WERI-Rb-1 (cell line): ENCODE measurements around the gene UCK2.
A peak's percentile ranks its signal among the peaks of the same experiment; 100 is the strongest.

Experiments used
- DNase-seq: peaks from one replicate; pipeline ENCODE4 v3.0.0-alpha.2; 2020
- H3K27ac ChIP-seq: fragments of 250-450 bp; sonication (Bioruptor Pico); 2 replicates; pipeline ENCODE4 v1.5.1; 2020; ENCODE audit warnings: mild to moderate bottlenecking, moderate library complexity
- H3K27me3 ChIP-seq: fragments of 250-450 bp; sonication (Bioruptor Pico); 2 replicates; pipeline ENCODE4 v1.5.1; 2021; ENCODE audit warnings: mild to moderate bottlenecking, low read depth, moderate library complexity; ENCODE audit not compliant: insufficient read depth, severe bottlenecking
- H3K36me3 ChIP-seq: fragments of 250-450 bp; sonication (Bioruptor Pico); 2 replicates; pipeline ENCODE4 v1.5.1; 2020; ENCODE audit warnings: mild to moderate bottlenecking, moderate library complexity
- H3K4me3 ChIP-seq: 2 replicates; pipeline ENCODE4 v1.5.1; 2011; ENCODE audit warnings: low read depth, mild to moderate bottlenecking, control low read depth, low read length
- H3K9me3 ChIP-seq: fragments of 250-450 bp; sonication (Bioruptor Pico); 2 replicates; pipeline ENCODE4 v1.5.1; 2021; ENCODE audit warnings: mild to moderate bottlenecking, moderate library complexity; ENCODE audit not compliant: severe bottlenecking
- TF ChIP-seq, protein P1 (sequence below): IDR thresholded peaks from 2 replicates; pipeline ENCODE4 v1.5.1; 2011; ENCODE audit warnings: low read depth, mild to moderate bottlenecking, control low read depth, inconsistent platforms, low read length

The UCK2 gene

DNA sequence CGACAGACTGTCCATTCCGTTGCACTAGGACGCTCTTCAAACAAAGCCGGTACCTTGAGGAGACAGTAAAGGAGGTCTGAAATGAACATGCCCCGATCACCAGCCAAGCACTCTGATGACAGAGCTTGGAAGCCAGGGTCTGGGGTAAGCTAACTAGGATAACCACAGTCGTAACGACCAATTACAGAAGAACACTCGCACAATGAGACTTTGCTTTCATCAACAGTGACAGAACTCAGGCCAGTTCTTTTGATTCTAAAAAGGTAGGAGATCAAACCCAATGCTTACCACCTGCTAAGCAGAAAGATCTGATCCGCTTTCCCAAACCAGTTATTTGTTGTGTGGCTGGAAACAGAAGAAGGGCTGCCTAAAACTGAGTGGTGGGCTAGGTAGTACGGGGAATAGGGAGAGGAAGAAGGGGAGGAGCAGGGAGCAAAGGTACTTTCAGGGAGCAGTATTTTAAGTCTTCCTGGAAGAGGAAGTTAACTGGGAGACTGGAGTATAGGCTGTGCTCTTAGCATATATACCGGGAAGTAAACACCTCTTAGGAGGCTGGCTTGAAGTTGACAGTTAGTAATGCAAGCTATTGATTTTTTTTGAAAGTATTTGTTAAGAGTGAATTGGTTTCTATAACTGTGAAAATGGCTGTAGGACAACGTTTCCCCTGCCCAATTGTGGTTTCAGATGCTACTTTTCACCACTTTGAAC lies 38.4 kb downstream of the UCK2 start:
- Histone ChIP-seq H3K36me3 (peaks cover 2% of the 10 kb centered on the region; the same call in 1 of the 2 replicates), H3K27ac (no peak overlapping the region), H3K4me3 (no peak overlapping the region), H3K9me3 (no peaks in the 10 kb centered on the region), H3K27me3 (no peaks in the 10 kb centered on the region)
- DNase-seq, result no peak
- TF ChIP-seq, protein P1, sequence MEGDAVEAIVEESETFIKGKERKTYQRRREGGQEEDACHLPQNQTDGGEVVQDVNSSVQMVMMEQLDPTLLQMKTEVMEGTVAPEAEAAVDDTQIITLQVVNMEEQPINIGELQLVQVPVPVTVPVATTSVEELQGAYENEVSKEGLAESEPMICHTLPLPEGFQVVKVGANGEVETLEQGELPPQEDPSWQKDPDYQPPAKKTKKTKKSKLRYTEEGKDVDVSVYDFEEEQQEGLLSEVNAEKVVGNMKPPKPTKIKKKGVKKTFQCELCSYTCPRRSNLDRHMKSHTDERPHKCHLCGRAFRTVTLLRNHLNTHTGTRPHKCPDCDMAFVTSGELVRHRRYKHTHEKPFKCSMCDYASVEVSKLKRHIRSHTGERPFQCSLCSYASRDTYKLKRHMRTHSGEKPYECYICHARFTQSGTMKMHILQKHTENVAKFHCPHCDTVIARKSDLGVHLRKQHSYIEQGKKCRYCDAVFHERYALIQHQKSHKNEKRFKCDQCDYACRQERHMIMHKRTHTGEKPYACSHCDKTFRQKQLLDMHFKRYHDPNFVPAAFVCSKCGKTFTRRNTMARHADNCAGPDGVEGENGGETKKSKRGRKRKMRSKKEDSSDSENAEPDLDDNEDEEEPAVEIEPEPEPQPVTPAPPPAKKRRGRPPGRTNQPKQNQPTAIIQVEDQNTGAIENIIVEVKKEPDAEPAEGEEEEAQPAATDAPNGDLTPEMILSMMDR, result no peak

DNA sequence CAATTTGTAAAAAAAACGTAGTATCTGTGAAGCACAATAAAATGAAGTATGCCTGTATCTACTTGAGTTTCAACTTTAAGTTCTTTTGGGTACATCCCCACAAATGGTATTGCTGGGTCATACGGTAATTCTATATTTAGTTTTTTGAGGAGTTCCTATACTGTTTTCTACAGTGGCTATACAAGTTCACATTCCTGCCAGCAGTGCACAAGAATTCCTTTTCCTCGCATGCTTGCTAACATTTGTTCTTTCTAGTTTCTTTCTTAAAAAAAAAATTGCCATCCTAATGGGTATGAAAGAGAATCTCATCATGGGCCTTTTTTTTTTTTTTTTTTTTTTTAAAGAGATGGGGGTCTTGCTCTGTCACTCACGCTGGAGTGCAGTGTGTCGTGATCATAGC lies 41.9 kb downstream of the UCK2 start:
- no peak overlapping the region for H3K4me3 ChIP-seq
- H3K27me3 ChIP-seq, result no peaks in the 10 kb centered on the region
- no peak overlapping the region for H3K27ac ChIP-seq
- H3K36me3 ChIP-seq, result peaks cover 4% of the 10 kb centered on the region
- DNase-seq, result no peak
- TF ChIP-seq, protein P1, result no peak
- H3K9me3 ChIP-seq, result no peaks in the 10 kb centered on the region

DNA sequence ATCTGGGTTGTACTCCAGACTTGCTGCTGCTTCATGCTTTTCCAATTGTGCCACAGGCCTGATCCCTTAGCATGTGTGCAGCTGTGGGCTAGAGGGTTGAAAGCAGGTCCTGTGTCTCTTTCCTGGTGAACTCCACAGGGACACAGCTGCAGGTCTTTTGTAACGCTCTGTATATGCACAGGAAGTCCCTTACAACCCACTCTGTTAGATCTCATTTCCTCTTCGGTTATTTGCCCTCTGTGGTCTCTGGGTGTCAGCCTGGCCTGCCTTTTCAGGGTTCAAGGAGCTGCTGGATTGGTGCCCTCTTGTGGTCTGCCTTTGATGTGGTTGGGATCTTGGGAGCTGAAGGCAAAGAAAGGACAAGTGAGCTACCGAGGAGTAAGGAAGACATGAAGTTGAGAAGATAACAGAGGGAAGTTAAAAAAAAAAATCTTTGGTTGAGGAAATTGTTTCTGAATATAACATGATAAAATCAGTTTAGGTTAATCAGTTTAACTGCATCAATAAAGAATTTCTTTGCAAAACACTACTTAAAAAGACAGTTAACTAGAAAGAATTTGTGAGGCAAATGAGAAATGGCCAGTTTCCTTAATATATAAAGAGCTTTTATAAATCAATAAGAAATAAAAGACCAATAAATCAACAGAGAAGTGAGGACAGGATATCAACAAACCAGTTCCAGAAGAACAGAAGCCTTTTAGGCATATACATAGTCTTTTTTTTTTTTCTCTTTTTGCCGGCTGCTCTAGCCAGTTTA lies 44.1 kb downstream of the UCK2 start:
- Histone ChIP-seq H3K27me3 (no peaks in the 10 kb centered on the region), H3K27ac (no peak overlapping the region), H3K4me3 (no peak overlapping the region), H3K36me3 (peaks cover 4% of the 10 kb centered on the region), H3K9me3 (no peaks in the 10 kb centered on the region)
- TF ChIP-seq, protein P1, result peak; percentile 76
- peak; percentile 66 for DNase-seq

DNA sequence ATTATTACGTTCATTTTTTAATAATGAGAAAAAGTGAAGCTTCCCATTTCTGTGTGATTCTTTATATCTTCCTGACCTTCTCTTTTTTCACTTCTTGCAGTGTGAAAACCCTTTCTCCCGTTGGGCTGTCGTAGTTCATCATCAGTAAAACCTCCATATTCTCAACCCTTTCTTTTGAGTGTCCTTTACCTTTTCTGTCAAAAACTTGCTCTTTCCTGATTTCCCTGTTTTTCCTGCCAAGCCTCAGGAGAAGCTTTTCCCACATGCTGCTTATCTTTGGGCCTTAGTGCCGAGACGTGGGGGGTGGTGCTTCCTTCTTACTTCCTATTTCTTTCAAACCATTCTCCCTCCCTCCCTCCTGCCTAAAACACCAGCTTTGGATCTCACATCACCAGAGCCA lies 46.1 kb downstream of the UCK2 start:
- Histone ChIP-seq H3K27ac (no peak overlapping the region), H3K9me3 (peaks cover 8% of the 10 kb centered on the region), H3K4me3 (no peak overlapping the region), H3K36me3 (peaks cover 21% of the 10 kb centered on the region), H3K27me3 (no peaks in the 10 kb centered on the region)
- TF ChIP-seq, protein P1, result no peak
- DNase-seq, result no peak

DNA sequence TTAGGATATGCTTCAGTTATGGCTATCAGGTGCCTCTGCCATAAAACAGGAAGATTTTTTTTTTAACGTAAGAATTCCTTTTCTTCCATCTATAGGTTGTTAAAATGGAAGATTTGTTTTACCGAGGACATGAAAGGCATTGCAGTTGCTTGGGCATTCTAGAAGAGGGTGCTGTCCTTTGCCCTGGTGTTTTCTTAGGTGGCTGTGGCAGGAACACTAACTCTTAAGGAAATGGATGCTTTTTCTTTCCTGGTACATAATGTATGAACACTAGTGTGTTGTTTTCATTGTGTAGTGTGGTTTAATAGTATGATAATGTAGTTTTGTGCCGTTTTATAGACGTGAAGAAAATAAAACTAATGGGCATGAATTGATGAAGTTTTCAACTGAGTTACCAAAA lies 47.2 kb downstream of the UCK2 start:
- TF ChIP-seq, protein P1, result no peak
- peaks cover 8% of the 10 kb centered on the region for H3K9me3 ChIP-seq
- no peak overlapping the region for H3K4me3 ChIP-seq
- peaks cover 25% of the 10 kb centered on the region for H3K36me3 ChIP-seq
- no peak overlapping the region for H3K27ac ChIP-seq
- DNase-seq, result no peak
- H3K27me3 ChIP-seq, result no peaks in the 10 kb centered on the region
